ENCODE results near the gene ZNF774.
A peak's percentile ranks its signal among the peaks of the same experiment; 100 is the strongest.
"Not testable (repeated sequence)": the region's sequence is repeated elsewhere in the genome, so short reads cannot be mapped to it uniquely, and the experiment has no call there.

ZNF774 gene

GRCh38 chr15:90352107-90352893, at the start of gene ZNF774:
Gene ZNF774, plus strand, starts transcription at chr15:90352284. Its CDS starts 2,377 bp downstream, at chr15:90354661.
- Histone ChIP-seq H3F3A (ENCODE audit: insufficient read depth, low read length) (no peaks in the 10 kb centered on the region), H3K27me3 (ENCODE audit: insufficient read depth, low read length) (no peaks in the 10 kb centered on the region), H3K36me3 (ENCODE audit: insufficient read depth, low read length) (no peaks in the 10 kb centered on the region), H3K27ac (ENCODE audit: low read depth, low read length, poor library complexity, severe bottlenecking) (no peak within 1 kb of the TSS), H4K20me1 (ENCODE audit: insufficient read depth, low read length) (no peaks in the 10 kb centered on the region), H3K9me2 (ENCODE audit: low read depth, low read length) (no peaks in the 10 kb centered on the region), H3K4me2 (ENCODE audit: low read length) (peak within 1 kb of the TSS; percentile 86), H3K4me1 (ENCODE audit: insufficient read depth, low read length, severe bottlenecking) (peaks cover 12% of the 10 kb centered on the region), H3K79me2 (ENCODE audit: insufficient read depth, low read length) (no peaks in the 10 kb centered on the region), H3K4me3 (ENCODE audit: low read depth, low read length, poor library complexity, severe bottlenecking) (peak within 1 kb of the TSS; percentile 70), H2AFZ (ENCODE audit: low read length) (peak within 1 kb of the TSS; percentile 42; the same call in 1 of the 2 replicates), H3K9ac (ENCODE audit: low read length) (peak within 1 kb of the TSS; percentile 60), H3K9me3 (ENCODE audit: low read length) (no peaks in the 10 kb centered on the region)
- no peak for TF ChIP-seq EZH2 (IDR thresholded peaks at IDR 0.05; ENCODE audit: borderline replicate concordance, low read length)
- TF ChIP-seq CTCF (IDR thresholded peaks at IDR 0.05; ENCODE audit: low read length) = no peak

GRCh38 chr15:90305355-90305754, 46.7 kb upstream of the ZNF774 start:
- not testable (repeated sequence) for H3K27ac ChIP-seq (ENCODE audit: low read depth, low read length, poor library complexity, severe bottlenecking); H3F3A ChIP-seq (ENCODE audit: insufficient read depth, low read length); H4K20me1 ChIP-seq (ENCODE audit: insufficient read depth, low read length); H3K4me3 ChIP-seq (ENCODE audit: low read depth, low read length, poor library complexity, severe bottlenecking); H3K79me2 ChIP-seq (ENCODE audit: insufficient read depth, low read length); H3K36me3 ChIP-seq (ENCODE audit: insufficient read depth, low read length); H3K4me1 ChIP-seq (ENCODE audit: insufficient read depth, low read length, severe bottlenecking); H3K27me3 ChIP-seq (ENCODE audit: insufficient read depth, low read length); H2AFZ ChIP-seq (ENCODE audit: low read length); H3K9ac ChIP-seq (ENCODE audit: low read length); H3K9me2 ChIP-seq (ENCODE audit: low read depth, low read length); H3K9me3 ChIP-seq (ENCODE audit: low read length); H3K4me2 ChIP-seq (ENCODE audit: low read length)

- Histone ChIP-seq H3K27ac (ENCODE audit: low read depth, low read length, poor library complexity, severe bottlenecking) (no peak overlapping the region), H3K9ac (ENCODE audit: low read length) (no peak overlapping the region), H2AFZ (ENCODE audit: low read length) (no peak overlapping the region), H4K20me1 (ENCODE audit: insufficient read depth, low read length) (no peaks in the 10 kb centered on the region), H3K9me2 (ENCODE audit: low read depth, low read length) (no peaks in the 10 kb centered on the region), H3K27me3 (ENCODE audit: insufficient read depth, low read length) (no peaks in the 10 kb centered on the region), H3K9me3 (ENCODE audit: low read length) (no peaks in the 10 kb centered on the region), H3K36me3 (ENCODE audit: insufficient read depth, low read length) (no peaks in the 10 kb centered on the region), H3K4me3 (ENCODE audit: low read depth, low read length, poor library complexity, severe bottlenecking) (no peak overlapping the region), H3F3A (ENCODE audit: insufficient read depth, low read length) (no peaks in the 10 kb centered on the region), H3K4me1 (ENCODE audit: insufficient read depth, low read length, severe bottlenecking) (peaks cover 6% of the 10 kb centered on the region), H3K79me2 (ENCODE audit: insufficient read depth, low read length) (no peaks in the 10 kb centered on the region), H3K4me2 (ENCODE audit: low read length) (no peak overlapping the region)
- TF ChIP-seq CTCF (IDR thresholded peaks at IDR 0.05; ENCODE audit: low read length) = no peak
- TF ChIP-seq EZH2 (IDR thresholded peaks at IDR 0.05; ENCODE audit: borderline replicate concordance, low read length) = no peak
These were observed 46.2 kb upstream of the ZNF774 start for GRCh38 chr15:90305932-90306331.

GRCh38 chr15:90306560-90306959, 45.5 kb upstream of the ZNF774 start:
- H3K79me2 ChIP-seq (ENCODE audit: insufficient read depth, low read length) = no peaks in the 10 kb centered on the region
- H4K20me1 ChIP-seq (ENCODE audit: insufficient read depth, low read length) = no peaks in the 10 kb centered on the region
- H2AFZ ChIP-seq (ENCODE audit: low read length) = no peak overlapping the region
- H3K4me3 ChIP-seq (ENCODE audit: low read depth, low read length, poor library complexity, severe bottlenecking) = no peak overlapping the region
- H3K9me3 ChIP-seq (ENCODE audit: low read length) = no peaks in the 10 kb centered on the region
- no peaks in the 10 kb centered on the region for H3F3A ChIP-seq (ENCODE audit: insufficient read depth, low read length)
- no peaks in the 10 kb centered on the region for H3K4me1 ChIP-seq (ENCODE audit: insufficient read depth, low read length, severe bottlenecking)
- H3K4me2 ChIP-seq (ENCODE audit: low read length) = no peak overlapping the region
- no peaks in the 10 kb centered on the region for H3K36me3 ChIP-seq (ENCODE audit: insufficient read depth, low read length)
- no peaks in the 10 kb centered on the region for H3K27me3 ChIP-seq (ENCODE audit: insufficient read depth, low read length)
- TF ChIP-seq CTCF (IDR thresholded peaks at IDR 0.05; ENCODE audit: low read length) (no peak), EZH2 (IDR thresholded peaks at IDR 0.05; ENCODE audit: borderline replicate concordance, low read length) (no peak)
- no peaks in the 10 kb centered on the region for H3K9me2 ChIP-seq (ENCODE audit: low read depth, low read length)
- no peak overlapping the region for H3K27ac ChIP-seq (ENCODE audit: low read depth, low read length, poor library complexity, severe bottlenecking)
- no peak overlapping the region for H3K9ac ChIP-seq (ENCODE audit: low read length)
